Keratinocyte (primary cell): ENCODE measurements around the gene UBAC2. TPM values are rescaled to one million over a fixed set of nuclear protein-coding genes. Genes with fewer than 3 reads are reported as not detected.
"Not testable (repeated sequence)": the region's sequence is repeated elsewhere in the genome, so short reads cannot be mapped to it uniquely, and the experiment has no call there.

ENCODE experiments used
- DNase-seq: peaks from one replicate; pipeline ENCODE4 v3.0.0-alpha.2; 2011; ENCODE audit warnings: low read depth, missing footprints, low spot score
- FAIRE-seq: peaks from 2 replicates; lab custom pipeline; 2011; peaks lifted over from hg19 to GRCh38; lab: Jason Lieb, UNC
- H2AFZ ChIP-seq: 2 replicates; pipeline ENCODE4 v1.6.0; 2012; ENCODE audit warnings: low read length, control low read depth, inconsistent platforms; ENCODE audit not compliant: control insufficient read depth
- H3K27ac ChIP-seq: 2 replicates; pipeline ENCODE4 v1.5.1; 2011; ENCODE audit warnings: low read length; ENCODE audit not compliant: control insufficient read depth, insufficient read depth
- H3K27me3 ChIP-seq: 3 replicates; pipeline ENCODE4 v1.6.0; 2011; ENCODE audit warnings: low read length; ENCODE audit not compliant: control insufficient read depth, insufficient read depth; ENCODE audit errors: extremely low read depth
- H3K36me3 ChIP-seq, 2 experiments: 2 replicates in 1 of 2; 3 replicates in 1 of 2; pipeline ENCODE4 v1.5.1; 2011; ENCODE audit warnings: low read length in 2 of 2, mild to moderate bottlenecking in 1 of 2; ENCODE audit not compliant: control insufficient read depth in 2 of 2, insufficient read depth in 2 of 2; ENCODE audit errors: extremely low read depth in 1 of 2
- H3K4me1 ChIP-seq: 3 replicates; pipeline ENCODE4 v1.5.1; 2011; ENCODE audit warnings: low read length; ENCODE audit not compliant: control insufficient read depth, insufficient read depth; ENCODE audit errors: extremely low read depth
- H3K4me2 ChIP-seq: 3 replicates; pipeline ENCODE4 v1.6.0; 2011; ENCODE audit warnings: low read depth, low read length; ENCODE audit not compliant: control insufficient read depth, insufficient read depth; ENCODE audit errors: extremely low read depth
- H3K4me3 ChIP-seq, 3 experiments: fragments of 200-600 bp in 1 of 3; sonication (generic) in 1 of 3; 2 replicates in 2 of 3; 3 replicates in 1 of 3; pipeline ENCODE4 v1.5.1; 2011 to 2016; ENCODE audit warnings: low read length in 3 of 3, mild to moderate bottlenecking in 3 of 3, control low read depth in 2 of 3, inconsistent platforms in 1 of 3, low read depth in 1 of 3, mixed read lengths in 1 of 3, mixed run types in 1 of 3, moderate library complexity in 1 of 3; ENCODE audit not compliant: control insufficient read depth in 2 of 3, insufficient read depth in 2 of 3; ENCODE audit errors: extremely low read depth in 1 of 3
- H3K79me2 ChIP-seq: 2 replicates; pipeline ENCODE4 v1.6.0; 2012; ENCODE audit warnings: low read length; ENCODE audit not compliant: control insufficient read depth, insufficient read depth
- H3K9ac ChIP-seq: 3 replicates; pipeline ENCODE4 v1.6.0; 2011; ENCODE audit warnings: low read length; ENCODE audit not compliant: control insufficient read depth, insufficient read depth; ENCODE audit errors: extremely low read depth
- H3K9me1 ChIP-seq: 3 replicates; pipeline ENCODE4 v1.6.0; 2011; ENCODE audit warnings: low read length; ENCODE audit not compliant: control insufficient read depth, insufficient read depth; ENCODE audit errors: extremely low read depth
- H3K9me3 ChIP-seq: 2 replicates; pipeline ENCODE4 v1.5.1; 2012; ENCODE audit warnings: low read depth, low read length; ENCODE audit not compliant: control insufficient read depth
- H4K20me1 ChIP-seq: 3 replicates; pipeline ENCODE4 v1.6.0; 2011; ENCODE audit warnings: low read length; ENCODE audit not compliant: control insufficient read depth, insufficient read depth; ENCODE audit errors: extremely low read depth
- CTCF ChIP-seq, 3 experiments: IDR thresholded peaks in 1 of 3; conservative IDR thresholded peaks in 1 of 3; optimal IDR thresholded peaks in 1 of 3; 2 replicates in 2 of 3; 3 replicates in 1 of 3; pipeline versions ENCODE3 to v1.5.1; 2011; ENCODE audit warnings: low read length in 3 of 3, mild to moderate bottlenecking in 3 of 3, moderate library complexity in 2 of 3, control low read depth in 1 of 3, inconsistent platforms in 1 of 3; ENCODE audit not compliant: insufficient read depth in 2 of 3; ENCODE audit errors: extremely low read depth in 1 of 3
- EZH2 ChIP-seq: IDR thresholded peaks from one replicate; pipeline ENCODE4 v1.6.1; 2012; ENCODE audit warnings: inconsistent platforms, mild to moderate bottlenecking, low read length, moderate library complexity
- dilution Hi-C: fragments of 300-500 bp; cut with MboI; formaldehyde crosslinking; loops from one replicate; pipeline ENCODE4 v1.7.0; 2020; ENCODE audit warnings: low sequenced_read_pairs; ENCODE audit not compliant: extremely low pct_ligation_motif_present
- polyA plus RNA-seq, 5 experiments: library from polyadenylated mRNA; depleted of rRNA in 3 of 5; stranded (reverse) in 3 of 5; stranded (forward) in 1 of 5; unstranded in 1 of 5; fragments of >200 nt; gene quantifications; 1 replicate in 1 of 5; 2 replicates in 3 of 5; 3 replicates in 1 of 5; pipeline versions ENCODE4 v1.2.1 to v1.2.3, GENCODE V29; 2011 to 2012; ENCODE audit warnings: missing spikeins in 2 of 5, low read depth in 1 of 5, low replicate concordance in 1 of 5

UBAC2 gene
- polyA plus RNA-seq, 1 donor (not counting 4 experiments of a cell fraction or from before 2014, with no cell fraction given) = 104 TPM

GRCh38 chr13:99408703-99409000, 208.0 kb downstream of the UBAC2 start:
- peaks cover 14% of the 10 kb centered on the region for H3K27me3 ChIP-seq
- TF ChIP-seq EZH2 = no peak
- no peak for TF ChIP-seq CTCF (optimal IDR thresholded peaks at IDR 0.05 in 1 of 3, IDR thresholded peaks at IDR 0.05 in 1 of 3, conservative IDR thresholded peaks at IDR 0.05 in 1 of 3; ENCODE audit: extremely low read depth in 1 of 3, insufficient read depth in 2 of 3, low read length in 3 of 3)
- no peaks in the 10 kb centered on the region for H3K4me1 ChIP-seq
- no peak overlapping the region for H3K27ac ChIP-seq
- H3K9me1 ChIP-seq = no peaks in the 10 kb centered on the region
- H3K9ac ChIP-seq = no peak overlapping the region
- no peak overlapping the region for H3K4me2 ChIP-seq
- H4K20me1 ChIP-seq = no peaks in the 10 kb centered on the region
- dilution Hi-C loops = no loop called here
- DNase-seq = no peak
- H3K9me3 ChIP-seq = no peaks in the 10 kb centered on the region
- no peak for FAIRE-seq
- no peak overlapping the region for H2AFZ ChIP-seq
- no peaks in the 10 kb centered on the region for H3K79me2 ChIP-seq
- no peaks in the 10 kb centered on the region for H3K36me3 ChIP-seq
- no peak overlapping the region for H3K4me3 ChIP-seq

DNA sequence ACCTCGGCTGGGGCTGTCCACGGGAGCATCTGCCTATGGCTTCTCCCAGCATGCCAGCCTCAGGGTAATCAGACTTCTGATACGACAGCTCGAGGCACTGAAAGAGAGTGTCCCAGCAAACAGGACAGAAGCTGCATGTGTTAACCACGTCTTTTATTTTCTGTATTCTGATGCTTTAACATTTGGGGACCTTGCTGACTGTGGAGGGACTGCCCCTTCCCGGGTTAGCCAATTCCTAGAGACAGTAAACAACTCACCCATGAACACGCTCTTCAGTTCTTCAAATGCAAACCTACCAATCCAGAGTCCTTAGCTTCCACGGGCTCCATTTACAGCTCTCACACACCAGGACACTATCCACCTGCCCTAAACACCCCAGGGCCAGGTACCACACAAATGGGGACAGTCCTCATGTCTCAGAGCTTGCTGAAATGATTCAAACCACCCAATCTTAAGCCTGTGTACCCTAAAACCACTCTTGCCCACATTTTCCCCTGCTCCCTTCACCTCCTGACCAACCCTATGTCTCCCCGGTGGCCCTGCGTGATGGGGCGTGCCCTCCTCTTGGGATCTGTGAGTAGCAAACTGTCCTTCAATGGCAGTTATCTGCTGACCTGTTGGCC, 208.9 kb downstream of the UBAC2 start:
- H3K9me3 ChIP-seq, H2AFZ ChIP-seq, FAIRE-seq, H3K79me2 ChIP-seq, H3K4me3 ChIP-seq, dilution Hi-C loops, H3K36me3 ChIP-seq, H3K9me1 ChIP-seq, DNase-seq, H3K27ac ChIP-seq, H3K9ac ChIP-seq, H3K4me1 ChIP-seq, H4K20me1 ChIP-seq, H3K4me2 ChIP-seq, H3K27me3 ChIP-seq: not testable (repeated sequence)

DNA sequence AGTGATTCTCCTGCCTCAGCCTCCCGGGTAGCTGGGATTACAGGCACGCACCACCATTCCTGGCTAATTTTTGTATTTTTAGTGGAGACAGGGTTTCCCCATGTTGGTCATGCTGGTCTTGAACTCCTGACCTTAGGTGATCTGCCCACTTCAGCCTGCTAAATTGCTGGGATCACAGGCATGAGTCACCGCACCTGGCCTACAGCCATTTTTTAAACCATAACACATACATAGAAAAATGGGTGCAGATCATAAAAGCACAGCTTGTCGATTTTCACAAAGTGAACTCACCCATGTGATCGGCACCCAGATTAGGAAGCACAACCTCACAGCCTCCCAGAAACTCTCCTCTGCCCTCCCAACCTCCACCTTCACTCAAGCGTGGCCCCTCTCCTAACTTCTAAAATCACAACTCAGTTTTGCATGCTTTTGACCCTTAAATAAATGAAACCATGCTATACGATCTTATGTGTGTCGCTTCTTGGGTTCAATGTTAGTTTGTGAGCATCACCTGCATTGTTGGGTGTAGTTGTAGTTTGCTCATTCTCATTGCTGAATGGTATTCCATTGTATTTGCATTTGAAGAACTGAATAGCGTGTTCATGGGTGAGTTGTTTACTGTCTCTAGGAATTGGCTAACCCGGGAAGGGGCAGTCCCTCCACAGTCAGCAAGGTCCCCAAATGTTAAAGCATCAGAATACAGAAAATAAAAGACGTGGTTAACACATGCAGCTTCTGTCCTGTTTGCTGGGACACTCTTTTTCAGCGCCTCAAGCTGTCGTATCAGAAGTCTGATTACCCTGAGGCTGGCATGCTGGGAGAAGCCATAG, 210.2 kb downstream of the UBAC2 start:
- H3K36me3 ChIP-seq, DNase-seq, H2AFZ ChIP-seq, H3K27ac ChIP-seq, H3K4me3 ChIP-seq, H3K79me2 ChIP-seq, H3K27me3 ChIP-seq, dilution Hi-C loops, H3K9ac ChIP-seq, FAIRE-seq, H3K4me1 ChIP-seq, H3K4me2 ChIP-seq, H3K9me1 ChIP-seq, H3K9me3 ChIP-seq, H4K20me1 ChIP-seq: not testable (repeated sequence)
